HG03103 (cell line): ENCODE measurements around the gene KIF1B.
"Not testable (repeated sequence)": the region's sequence is repeated elsewhere in the genome, so short reads cannot be mapped to it uniquely, and the experiment has no call there.

Experiments
- ATAC-seq: cut with Tn5 transposase; IDR thresholded peaks from one replicate; pipeline ENCODE4 v1.9.1; 2021; ENCODE audit warnings: low read depth; ENCODE audit not compliant: unreplicated experiment

The KIF1B gene

DNA sequence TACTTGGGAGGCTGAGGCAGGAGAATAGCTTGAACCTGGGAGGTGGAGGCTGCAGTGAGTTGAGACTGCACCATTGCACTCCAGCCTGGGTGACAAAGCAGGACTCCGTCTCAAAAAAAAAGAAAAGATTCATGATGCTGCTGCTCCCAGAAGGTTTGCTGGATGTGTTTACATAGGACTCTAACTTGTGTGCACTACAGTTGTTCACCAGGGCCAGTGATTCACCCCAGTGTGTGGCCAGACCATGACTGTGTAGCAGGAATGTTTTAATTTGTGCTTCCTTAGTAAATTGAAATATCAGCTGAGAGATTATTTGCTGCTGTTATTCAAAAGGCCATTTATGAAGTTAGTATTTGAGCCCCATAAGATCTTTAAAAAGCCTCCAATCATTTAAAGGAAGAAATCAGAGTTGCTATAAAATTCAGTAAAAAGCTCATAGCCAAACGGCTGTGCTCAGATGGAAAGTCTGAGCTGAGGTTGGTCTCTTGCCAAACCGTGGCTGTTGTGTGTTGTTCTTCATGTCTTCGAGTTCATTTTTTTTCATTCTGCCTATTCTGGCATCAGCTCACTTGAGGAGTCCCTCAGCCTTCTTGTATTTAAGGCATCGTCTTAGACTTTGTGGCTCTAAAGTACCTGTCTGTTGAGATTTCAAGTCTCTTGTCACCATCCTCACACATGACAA lies 170.4 kb downstream of the KIF1B start:
- ATAC-seq: no peak

DNA sequence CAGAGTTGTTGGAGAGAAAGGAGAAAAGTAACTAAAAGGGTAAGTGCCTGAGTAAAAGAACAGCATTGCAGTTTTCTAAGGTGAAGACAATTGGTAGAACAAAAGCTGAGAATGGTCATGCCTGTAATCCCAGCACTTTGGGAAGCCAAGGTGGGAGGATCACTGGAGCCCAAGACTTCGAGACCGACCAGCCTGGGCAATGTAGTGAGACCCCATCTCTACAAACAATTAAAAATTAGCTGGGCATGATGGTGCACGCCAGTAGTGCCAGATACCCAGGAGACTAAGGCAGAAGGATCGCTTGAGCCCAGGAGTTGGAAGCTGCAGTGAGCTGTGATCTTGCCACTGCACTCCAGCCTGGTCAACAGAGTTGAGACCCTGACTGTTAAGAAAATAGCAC lies 173.3 kb downstream of the KIF1B start:
- no peak for ATAC-seq

DNA sequence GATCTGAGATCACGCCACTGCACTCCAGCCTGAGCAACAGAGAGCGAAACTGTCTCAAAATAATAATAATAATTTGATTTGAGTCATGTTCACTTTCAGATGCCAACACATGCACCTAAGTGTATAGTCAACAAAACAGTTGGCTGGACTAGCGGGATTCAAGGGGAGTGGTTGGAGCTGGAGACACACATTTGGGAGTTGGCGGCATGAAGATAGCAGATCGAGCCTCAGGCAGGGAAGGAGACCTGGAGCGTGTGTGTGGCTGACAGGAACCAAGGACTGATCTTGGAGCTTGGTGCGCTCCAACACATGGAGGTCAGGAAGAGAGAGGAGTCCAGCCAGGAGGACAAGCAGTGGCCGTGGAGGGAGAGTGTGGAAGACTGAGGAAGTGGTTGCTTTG lies 173.8 kb downstream of the KIF1B start:
- ATAC-seq: no peak

DNA sequence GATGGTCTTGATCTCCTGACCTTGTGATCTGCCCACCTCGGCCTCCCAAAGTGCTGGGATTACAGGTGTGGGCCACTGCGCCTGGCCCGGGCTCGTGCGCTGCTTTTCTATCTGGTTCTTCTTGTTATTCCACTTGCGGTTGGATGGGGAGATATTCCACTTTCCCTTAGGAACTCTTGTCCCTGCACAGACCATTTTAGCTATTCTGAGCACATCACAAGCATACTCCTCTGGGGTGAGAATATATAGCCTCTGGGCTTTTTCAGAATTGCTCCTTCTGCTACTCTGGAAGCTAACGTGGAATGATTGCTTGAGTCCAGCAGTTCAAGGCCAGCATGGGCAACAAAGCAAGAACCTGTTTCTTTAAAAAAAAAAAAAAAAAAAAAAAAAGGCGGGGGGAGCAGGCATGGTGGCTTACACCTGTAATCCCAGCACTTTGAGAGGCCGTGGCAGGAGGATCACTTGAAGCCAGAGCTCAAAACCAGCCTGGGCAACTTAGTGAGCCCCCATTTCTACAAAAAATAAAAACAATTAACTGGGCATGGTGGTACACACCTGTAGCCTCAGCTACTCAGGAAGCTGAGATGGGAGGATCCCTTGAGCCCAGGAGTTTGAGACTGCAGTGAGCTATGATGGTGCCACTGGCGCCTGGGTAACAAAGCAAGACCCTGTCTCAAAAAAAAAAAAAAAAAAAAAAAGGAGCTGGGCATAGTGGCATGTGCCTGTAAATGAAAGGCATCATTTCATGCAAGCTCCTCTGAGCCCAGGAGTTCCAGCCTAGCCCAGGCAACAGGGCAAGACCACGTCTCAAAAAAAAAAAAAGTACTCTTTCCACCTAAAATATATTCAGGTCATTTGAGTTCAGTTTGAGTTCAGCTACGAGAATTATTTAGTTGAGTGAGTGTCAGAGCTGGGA lies 176.6 kb downstream of the KIF1B start:
- no peak for ATAC-seq

DNA sequence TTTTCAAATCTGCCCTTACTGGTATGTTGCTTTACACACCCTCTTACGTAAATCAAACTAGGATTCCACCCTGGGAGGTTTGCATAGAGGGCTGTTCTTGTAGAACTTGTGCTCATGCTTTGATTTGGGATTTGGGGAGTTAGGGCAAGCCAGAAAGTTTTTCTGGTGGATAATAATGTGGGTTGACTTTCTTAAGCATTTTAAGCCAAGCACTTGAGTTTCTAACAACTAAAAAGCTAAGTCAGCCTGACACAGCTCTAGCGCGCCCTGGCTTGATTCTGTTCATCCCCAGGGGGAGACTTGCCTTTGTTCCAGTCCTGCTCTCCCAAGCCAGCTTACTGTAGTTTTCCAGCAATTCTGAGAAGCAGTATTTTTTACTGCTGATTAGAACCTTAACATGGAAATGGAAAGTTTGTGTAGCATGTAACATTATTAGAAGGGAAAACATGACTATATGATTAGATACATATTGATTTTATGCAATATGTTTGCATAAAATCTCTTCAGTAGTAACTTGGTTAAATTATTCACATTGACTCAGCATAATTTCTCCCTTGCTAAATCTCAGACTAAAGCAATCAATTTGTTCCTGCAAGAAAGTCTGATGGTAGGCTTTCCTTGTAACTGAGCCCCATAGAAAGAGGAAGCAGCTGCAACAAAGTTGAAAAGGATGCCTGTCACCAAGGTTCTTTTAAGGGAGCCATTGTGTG lies 177.5 kb downstream of the KIF1B start:
- ATAC-seq: no peak

DNA sequence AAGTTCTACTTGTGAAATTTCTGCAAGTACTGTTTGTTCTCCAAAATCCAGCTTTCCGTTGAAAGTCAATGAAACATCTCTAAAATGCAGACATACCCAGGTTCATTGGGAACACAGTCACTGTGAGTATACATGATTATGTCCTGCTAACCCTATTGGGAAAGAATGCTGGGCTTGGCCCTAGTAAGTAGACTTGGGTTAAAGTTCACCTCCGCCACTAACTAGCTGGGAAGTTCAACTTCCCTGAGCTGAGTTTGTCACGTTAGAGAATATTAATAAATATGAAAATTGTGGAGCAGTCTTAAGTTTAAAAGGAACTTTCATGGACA lies 178.0 kb downstream of the KIF1B start:
- ATAC-seq: no peak

DNA sequence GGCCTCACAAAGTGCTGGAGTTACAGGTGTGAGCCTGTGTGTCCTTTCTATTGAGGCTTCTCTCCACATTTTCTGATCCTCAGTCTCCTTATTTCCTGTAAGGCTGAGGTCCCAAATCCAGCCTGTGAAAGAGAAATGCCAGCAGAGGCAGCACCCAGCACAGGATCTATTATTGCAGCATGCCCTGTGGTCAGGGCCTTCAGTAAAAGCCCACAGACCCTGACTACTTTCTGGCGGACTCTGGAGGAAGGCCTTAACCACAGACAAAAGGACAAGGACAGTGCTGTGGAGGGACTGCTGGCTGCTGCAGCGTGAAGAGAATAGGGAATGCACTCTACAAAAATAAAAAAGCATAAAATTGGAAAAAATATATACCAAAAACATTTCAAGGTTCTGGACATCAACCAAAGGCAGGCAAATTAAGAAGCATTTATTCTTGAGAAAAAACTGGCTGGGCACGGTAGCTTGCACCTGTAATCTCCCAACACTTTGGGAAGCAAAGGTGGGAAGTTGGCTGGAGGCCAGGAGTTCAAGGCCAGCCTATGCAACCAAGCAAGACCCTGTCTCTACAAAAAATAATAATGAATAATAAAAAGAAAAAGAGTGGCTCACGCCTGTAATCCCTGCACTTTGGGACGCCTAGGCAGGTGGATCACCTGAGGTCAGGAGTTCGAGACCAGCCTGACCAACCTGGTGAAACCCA lies 179.1 kb downstream of the KIF1B start:
- no peak for ATAC-seq

DNA sequence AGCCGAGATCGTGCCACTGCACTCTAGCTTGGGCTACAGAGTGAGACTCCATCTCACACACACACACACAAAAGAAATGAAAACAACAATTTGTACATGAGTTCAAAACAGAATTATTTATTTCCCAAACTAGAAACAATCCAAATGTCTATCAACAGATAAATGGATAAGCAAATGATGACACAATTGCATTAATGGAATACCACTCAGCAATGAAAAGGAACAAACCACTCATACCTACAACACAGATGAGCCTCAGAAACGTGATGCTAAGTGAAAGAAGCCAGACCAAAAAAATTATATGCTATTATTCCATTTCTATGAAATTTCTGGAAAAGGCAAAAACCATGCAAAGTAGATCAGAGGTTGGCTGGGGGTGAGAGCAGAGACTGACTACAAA lies 186.5 kb downstream of the KIF1B start:
- no peak for ATAC-seq

DNA sequence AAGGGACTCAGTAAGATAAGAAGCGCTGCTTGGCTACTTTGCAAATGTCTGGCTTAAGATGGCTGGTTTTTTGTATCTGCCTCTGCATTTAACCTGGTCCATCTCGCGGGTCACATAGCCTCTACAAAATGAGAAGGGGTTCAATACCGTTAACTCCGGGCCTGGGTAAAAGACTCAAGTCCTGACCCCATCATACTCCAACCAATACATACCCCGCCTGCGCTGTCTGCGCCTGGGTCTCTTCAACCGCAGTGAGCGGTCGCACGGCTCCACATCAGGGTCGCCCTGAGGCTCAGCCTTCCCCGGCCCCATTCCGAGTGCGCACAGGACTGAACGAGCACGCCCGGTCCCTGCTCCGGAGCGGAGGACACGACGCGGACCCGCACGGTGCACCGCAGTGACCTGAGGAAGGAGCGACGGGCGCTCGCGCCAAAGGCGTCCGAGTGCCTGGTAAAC lies 187.9 kb downstream of the KIF1B start:
- ATAC-seq: no peak

DNA sequence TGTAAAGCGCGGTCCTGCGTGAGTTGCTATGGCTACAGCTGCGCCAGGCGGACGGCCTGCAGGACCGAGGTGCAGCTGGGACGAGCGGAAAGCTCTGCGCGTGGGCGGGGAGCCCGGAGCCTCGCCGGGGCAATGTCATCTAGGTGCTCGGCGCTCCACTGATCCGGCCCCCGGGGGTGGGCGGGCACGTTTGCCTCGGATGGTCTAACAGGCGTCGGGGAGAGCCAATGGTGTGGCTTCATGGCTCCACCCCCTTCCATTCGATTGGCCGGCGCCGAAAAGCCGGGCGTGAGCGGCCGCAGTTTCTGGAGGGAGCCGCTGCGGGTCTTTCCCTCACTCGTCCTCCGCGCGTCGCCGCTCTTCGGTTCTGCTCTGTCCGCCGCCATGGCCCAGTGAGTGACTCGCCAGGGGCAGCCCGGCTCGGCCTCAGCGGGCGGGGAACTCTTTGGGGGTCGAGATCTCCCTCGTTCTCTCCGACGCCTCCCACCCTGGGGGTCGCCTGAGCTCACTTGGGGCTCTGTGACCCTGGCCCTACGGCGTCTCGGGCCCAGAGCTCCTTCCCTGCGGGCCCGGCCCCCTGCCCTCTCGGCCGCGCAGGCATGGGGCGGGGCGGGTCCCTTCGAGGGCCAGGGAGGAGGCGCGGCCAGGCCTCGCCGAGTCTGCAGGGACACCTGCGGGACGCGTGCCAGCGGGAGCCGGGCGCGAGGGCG lies 188.5 kb downstream of the KIF1B start, which contains the start of gene PGD:
PGD (plus strand) TSS at position 331 of the 710 bp plus-strand sequence; CDS start at position 385, 54 bp downstream.
- ATAC-seq: peak; percentile 90

DNA sequence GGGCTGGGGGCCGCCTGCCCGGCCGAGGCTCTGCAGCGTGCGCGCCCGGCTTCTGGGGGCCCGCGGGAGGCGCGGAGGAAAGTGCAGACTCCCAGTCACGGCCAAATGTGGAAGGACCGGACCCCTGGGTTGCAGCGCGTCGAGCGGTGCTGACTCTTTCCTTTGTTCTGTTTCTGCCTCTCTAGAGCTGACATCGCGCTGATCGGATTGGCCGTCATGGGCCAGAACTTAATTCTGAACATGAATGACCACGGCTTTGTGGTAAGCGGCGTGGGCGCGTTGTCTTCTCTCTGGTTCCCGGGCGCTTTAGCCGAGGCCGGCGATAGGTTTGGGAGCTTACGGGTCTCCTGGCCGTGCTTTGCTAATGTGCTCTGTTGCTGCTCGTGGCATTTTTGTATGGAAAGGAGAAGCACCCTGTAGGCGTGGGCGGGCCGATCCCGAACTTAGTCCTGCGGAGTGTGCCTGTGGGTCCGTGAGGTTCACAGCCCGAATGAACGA lies 189.1 kb downstream of the KIF1B start:
- no peak for ATAC-seq

DNA sequence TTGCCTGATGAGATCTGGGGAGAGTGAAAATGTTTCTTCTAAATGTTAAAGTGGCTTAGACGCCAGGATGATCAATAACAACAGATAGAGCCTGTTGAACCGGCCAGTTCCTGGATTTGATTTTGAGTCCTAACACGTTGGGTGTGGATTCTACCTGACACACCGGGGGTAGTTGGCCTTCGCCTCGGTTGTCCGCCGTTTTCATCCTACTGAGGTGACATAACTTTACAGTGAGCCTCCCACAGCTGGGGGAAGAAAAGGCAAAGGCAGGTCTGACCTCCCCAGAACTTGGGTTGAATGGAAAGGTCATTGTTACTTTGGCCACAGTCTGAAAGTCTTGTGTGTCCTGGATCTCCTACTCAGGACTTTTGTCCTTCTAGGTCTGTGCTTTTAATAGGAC lies 189.6 kb downstream of the KIF1B start:
- no peak for ATAC-seq

DNA sequence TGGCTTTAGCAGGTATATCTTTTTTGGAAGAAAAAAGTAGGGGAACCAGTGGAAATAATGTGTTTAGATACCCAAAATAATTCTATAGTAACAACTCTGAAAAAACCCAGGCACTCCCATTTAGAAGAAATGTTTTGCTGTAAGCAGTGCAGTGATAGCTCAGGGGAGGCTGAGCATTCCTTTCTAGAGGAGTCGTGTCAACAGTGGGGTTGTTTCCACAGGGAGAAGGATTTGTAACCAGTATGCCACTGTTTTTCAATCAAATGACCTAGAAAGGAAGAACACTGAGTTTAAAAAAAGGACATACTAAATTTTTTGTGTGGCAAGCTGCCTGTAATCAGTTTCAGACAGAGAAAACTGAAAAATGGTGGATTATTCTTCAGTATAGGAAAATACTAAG lies 190.9 kb downstream of the KIF1B start:
- no peak for ATAC-seq

DNA sequence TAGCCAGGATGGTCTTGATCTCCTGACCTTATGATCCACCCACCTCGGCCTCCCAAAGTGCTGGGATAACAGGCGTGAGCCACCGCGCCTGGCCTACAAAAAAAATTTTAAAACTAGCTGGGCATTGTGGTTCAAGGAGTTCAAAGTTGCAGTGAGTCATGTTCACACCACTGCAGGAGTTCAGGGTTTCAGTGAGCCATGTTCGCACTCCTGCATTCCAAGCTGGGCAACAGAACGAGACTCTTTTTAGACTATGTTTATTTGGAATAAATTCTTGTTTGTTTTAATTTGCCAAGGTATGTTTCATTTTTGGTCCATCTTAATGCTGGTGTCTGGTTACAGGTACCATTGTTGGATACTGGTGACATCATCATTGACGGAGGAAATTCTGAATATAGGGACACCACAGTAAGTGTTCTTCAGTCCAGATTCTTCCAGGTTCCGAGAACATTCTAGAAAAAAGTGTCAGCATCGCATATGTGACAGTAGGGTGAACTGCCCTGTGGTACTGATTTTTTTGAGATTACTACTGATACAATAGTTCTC lies 192.4 kb downstream of the KIF1B start:
- ATAC-seq: no peak

DNA sequence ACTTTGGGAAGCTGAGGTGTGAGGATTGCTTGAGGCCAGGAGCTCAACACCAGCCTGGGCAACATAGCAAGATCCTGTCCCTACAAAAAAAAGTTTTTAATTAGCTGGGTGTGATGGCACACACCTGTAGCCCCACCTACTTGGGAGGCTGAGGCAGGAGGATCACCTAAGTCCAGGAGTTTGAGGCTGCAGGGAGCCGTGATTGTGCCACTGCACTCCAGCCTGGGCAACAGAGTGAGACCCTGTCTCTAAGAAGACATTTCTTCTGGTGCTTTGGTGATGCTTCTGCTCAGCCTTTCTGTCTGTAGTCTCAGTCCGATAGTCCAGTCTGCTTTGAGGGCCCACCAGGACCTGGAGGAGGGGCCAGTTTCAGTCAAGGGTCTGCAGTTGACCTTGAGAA lies 196.8 kb downstream of the KIF1B start:
- ATAC-seq: no peak

DNA sequence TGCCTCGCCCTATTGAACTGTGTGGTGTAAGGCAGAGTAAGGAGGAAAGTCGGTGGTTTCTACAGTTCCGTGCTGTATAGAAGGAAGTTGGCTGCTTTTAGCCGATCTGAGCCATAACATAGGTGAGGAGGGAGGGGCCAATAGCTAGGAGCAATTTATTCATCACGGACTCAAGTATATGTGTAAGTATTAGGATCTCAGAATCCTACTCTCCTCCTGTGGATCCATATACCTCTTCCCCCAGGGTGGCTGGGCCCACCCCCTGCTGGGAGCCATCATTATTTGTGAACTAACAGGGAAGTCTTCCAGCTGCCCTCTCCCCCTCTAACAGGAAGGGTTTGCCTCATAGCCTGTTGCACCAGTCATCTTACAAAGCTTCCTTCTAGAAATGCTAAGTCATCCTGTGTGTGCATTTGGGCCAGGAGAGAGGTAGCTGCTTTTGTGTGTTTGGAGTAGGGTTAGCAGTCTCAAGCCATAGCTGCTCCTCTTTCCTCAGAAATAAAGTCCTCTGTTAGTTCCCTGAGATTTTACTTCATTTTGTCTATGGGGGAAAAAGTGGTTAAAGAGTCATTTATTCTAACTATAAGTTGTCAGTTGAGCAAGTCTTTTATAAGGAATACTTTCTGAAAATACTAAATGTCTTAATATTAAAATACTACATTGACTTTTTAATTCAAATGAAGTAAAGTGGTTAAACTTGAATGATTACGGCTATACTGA lies 205.0 kb downstream of the KIF1B start:
- ATAC-seq: no peak

DNA sequence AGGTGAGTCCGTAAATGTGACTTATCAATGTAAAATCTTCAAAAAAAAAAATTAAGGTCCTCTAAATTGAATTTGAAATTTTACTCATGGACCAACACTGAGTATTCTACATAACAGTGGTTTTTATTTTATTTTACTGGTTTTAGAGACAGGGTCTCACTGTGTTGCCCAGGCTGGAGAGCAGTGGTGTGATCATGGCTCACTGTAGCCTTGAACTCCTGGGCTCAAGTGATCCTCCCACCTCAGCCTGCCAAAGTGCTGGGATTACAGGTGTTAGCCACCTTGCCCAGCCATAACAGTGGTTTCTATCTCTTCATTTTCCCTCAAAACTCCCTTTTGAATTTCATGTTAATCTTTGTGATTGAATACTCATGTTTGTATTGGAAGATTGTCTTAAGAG lies 205.6 kb downstream of the KIF1B start:
- ATAC-seq: not testable (repeated sequence)

DNA sequence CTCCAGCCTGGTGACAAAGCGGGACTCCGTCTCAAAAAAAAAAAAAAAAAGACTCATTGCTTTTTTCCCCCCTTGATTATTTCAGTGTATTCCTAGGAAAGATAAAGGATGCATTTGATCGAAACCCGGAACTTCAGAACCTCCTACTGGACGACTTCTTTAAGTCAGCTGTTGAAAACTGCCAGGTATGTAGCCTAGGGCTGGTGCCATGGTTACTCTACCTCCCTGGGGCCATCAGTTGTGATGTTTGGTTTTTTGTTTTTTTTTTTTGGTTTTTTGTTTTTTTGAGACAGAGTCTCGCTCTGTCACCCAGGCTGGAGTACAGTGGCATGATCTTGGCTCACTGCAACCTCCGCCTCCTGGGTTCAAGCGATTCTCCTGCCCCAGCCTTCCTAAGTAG lies 208.4 kb downstream of the KIF1B start:
- ATAC-seq: not testable (repeated sequence)

DNA sequence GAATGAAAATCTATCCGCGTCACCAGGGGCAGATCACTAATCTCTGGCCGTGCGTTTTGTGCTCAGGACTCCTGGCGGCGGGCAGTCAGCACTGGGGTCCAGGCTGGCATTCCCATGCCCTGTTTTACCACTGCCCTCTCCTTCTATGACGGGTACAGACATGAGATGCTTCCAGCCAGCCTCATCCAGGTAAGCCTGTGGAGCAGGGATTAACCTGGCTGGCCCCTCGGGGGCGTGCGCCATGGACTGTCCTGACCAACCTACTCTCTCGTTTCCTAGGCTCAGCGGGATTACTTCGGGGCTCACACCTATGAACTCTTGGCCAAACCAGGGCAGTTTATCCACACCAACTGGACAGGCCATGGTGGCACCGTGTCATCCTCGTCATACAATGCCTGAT lies 209.0 kb downstream of the KIF1B start:
- no peak for ATAC-seq
